Endothelial cell of hepatic sinusoid (primary cell): ENCODE measurements around the gene ATAD3A.
"Not testable (repeated sequence)": the region's sequence is repeated elsewhere in the genome, so short reads cannot be mapped to it uniquely, and the experiment has no call there.

ENCODE experiments used
- in situ Hi-C: cut with HindIII; loops from 2 replicates; pipeline ENCODE4 v1.10.0; 2017; ENCODE audit warnings: low sequenced_read_pairs

Gene ATAD3A

GRCh38 chr1:1489231-1489630 lies 22.7 kb upstream of the ATAD3A start:
- in situ Hi-C loops: no loop called here

- in situ Hi-C loops: loop anchor here (10.0 kb wide), 1 partner anchor 115 kb away; the partner anchor contains the start of gene AURKAIP1
Measured at GRCh38 chr1:1489861-1490260, 22.1 kb upstream of the ATAD3A start.

GRCh38 chr1:1490633-1491230 lies 21.2 kb upstream of the ATAD3A start:
- in situ Hi-C loops: loop anchor here (10.0 kb wide), 1 partner anchor 116 kb away; the partner anchor contains the start of gene AURKAIP1

GRCh38 chr1:1491601-1492000 lies 20.4 kb upstream of the ATAD3A start:
- in situ Hi-C loops: loop anchor here (10.0 kb wide), 1 partner anchor 117 kb away; the partner anchor contains the start of gene AURKAIP1

- in situ Hi-C loops: loop anchor here (10.0 kb wide), 1 partner anchor 120 kb away; the partner anchor contains the start of gene AURKAIP1
Measured at GRCh38 chr1:1494311-1494710, 17.7 kb upstream of the ATAD3A start.

GRCh38 chr1:1495461-1495975 lies 16.4 kb upstream of the ATAD3A start:
- in situ Hi-C loops: loop anchor here (10.0 kb wide), 1 partner anchor 121 kb away; the partner anchor contains the start of gene AURKAIP1

- in situ Hi-C loops: not testable (repeated sequence)
Measured at GRCh38 chr1:1504777-1505365, 7.1 kb upstream of the ATAD3A start.

GRCh38 chr1:1505366-1505798 lies 6.6 kb upstream of the ATAD3A start:
- in situ Hi-C loops: not testable (repeated sequence)

GRCh38 chr1:1505801-1506200 lies 6.2 kb upstream of the ATAD3A start:
- in situ Hi-C loops: not testable (repeated sequence)

GRCh38 chr1:1507305-1507704 lies 4.7 kb upstream of the ATAD3A start:
- in situ Hi-C loops: no loop called here

- in situ Hi-C loops: not testable (repeated sequence)
Measured at GRCh38 chr1:1508775-1509464, 3.0 kb upstream of the ATAD3A start.

- in situ Hi-C loops: not testable (repeated sequence)
Measured at GRCh38 chr1:1509465-1509850, 2.5 kb upstream of the ATAD3A start.

GRCh38 chr1:1510912-1511532 lies 940 bp upstream of the ATAD3A start:
- in situ Hi-C loops: no loop called here

GRCh38 chr1:1512425-1512824 lies 463 bp downstream of the ATAD3A start:
- in situ Hi-C loops: not testable (repeated sequence)

- in situ Hi-C loops: not testable (repeated sequence)
Measured at GRCh38 chr1:1513675-1514074, 1.7 kb downstream of the ATAD3A start.

- in situ Hi-C loops: not testable (repeated sequence)
Measured at GRCh38 chr1:1514376-1514775, 2.4 kb downstream of the ATAD3A start.

- in situ Hi-C loops: not testable (repeated sequence)
Measured at GRCh38 chr1:1516923-1517322, 5.0 kb downstream of the ATAD3A start.

- in situ Hi-C loops: no loop called here
Measured at GRCh38 chr1:1517973-1518620, 6.1 kb downstream of the ATAD3A start.

GRCh38 chr1:1518621-1519007 lies 6.7 kb downstream of the ATAD3A start:
- in situ Hi-C loops: not testable (repeated sequence)

- in situ Hi-C loops: loop anchor here (10.0 kb wide), 1 partner anchor 145 kb away; the partner anchor contains the start of gene AURKAIP1
Measured at GRCh38 chr1:1519805-1520505, 8.0 kb downstream of the ATAD3A start.
